Measurements from ENCODE around the gene RTN4RL1.

Gene RTN4RL1

GRCh38 chr17:2025220-2025621, at the start of gene RTN4RL1:
TSS of gene RTN4RL1 (minus strand) at chr17:2025334. CDS start at chr17:2024865, 469 bp downstream.
- no peaks in the 10 kb centered on the region; the same call in 1 of the 2 replicates for H3K79me2 ChIP-seq (ENCODE audit: insufficient read depth, low read length)
- H3F3A ChIP-seq (ENCODE audit: low read depth) = no peaks in the 10 kb centered on the region
- H3K9ac ChIP-seq (ENCODE audit: low read depth, low read length, poor library complexity, severe bottlenecking) = peak within 1 kb of the TSS; percentile 42
- H3K4me2 ChIP-seq (ENCODE audit: low read depth, low read length, poor library complexity, severe bottlenecking) = peak within 1 kb of the TSS; percentile 82
- H4K20me1 ChIP-seq (ENCODE audit: insufficient read depth, low read length, poor library complexity, severe bottlenecking) = no peaks in the 10 kb centered on the region
- H3K9me2 ChIP-seq (replicated peaks; ENCODE audit: low read depth, low read length) = no peaks in the 10 kb centered on the region
- peak within 1 kb of the TSS; percentile 71 for H3K4me3 ChIP-seq (ENCODE audit: low read length, poor library complexity, severe bottlenecking)
- H3K9me3 ChIP-seq (ENCODE audit: insufficient read depth, low read depth, low read length) = no peaks in the 10 kb centered on the region
- peak within 1 kb of the TSS; percentile 75 for H2AFZ ChIP-seq (ENCODE audit: low read length)
- no peak for TF ChIP-seq EZH2phosphoT487 (IDR thresholded peaks at IDR 0.05; ENCODE audit: borderline replicate concordance)
- H3K36me3 ChIP-seq (ENCODE audit: insufficient read depth, low read length) = no peaks in the 10 kb centered on the region
- H3K4me1 ChIP-seq (ENCODE audit: insufficient read depth, low read length, poor library complexity, severe bottlenecking) = peaks cover 32% of the 10 kb centered on the region
- peaks cover 18% of the 10 kb centered on the region for H3K27me3 ChIP-seq (ENCODE audit: insufficient read depth, low read length, poor library complexity, severe bottlenecking)

- H3K9me2 ChIP-seq (replicated peaks; ENCODE audit: low read depth, low read length) = no peaks in the 10 kb centered on the region
- no peaks in the 10 kb centered on the region for H3K27me3 ChIP-seq (ENCODE audit: insufficient read depth, low read length, poor library complexity, severe bottlenecking)
- no peaks in the 10 kb centered on the region for H4K20me1 ChIP-seq (ENCODE audit: insufficient read depth, low read length, poor library complexity, severe bottlenecking)
- no peak overlapping the region for H3K4me3 ChIP-seq (ENCODE audit: low read length, poor library complexity, severe bottlenecking)
- H3K4me2 ChIP-seq (ENCODE audit: low read depth, low read length, poor library complexity, severe bottlenecking) = no peak overlapping the region
- no peaks in the 10 kb centered on the region for H3K4me1 ChIP-seq (ENCODE audit: insufficient read depth, low read length, poor library complexity, severe bottlenecking)
- H3K9ac ChIP-seq (ENCODE audit: low read depth, low read length, poor library complexity, severe bottlenecking) = no peak overlapping the region
- TF ChIP-seq CTCF (conservative IDR thresholded peaks at IDR 0.05; ENCODE audit: low read length) = no peak
- TF ChIP-seq EZH2phosphoT487 (IDR thresholded peaks at IDR 0.05; ENCODE audit: borderline replicate concordance) = no peak
- peaks cover 73% of the 10 kb centered on the region; the same call in 1 of the 2 replicates for H3K36me3 ChIP-seq (ENCODE audit: insufficient read depth, low read length)
- no peaks in the 10 kb centered on the region for H3K79me2 ChIP-seq (ENCODE audit: insufficient read depth, low read length)
- no peak overlapping the region for H2AFZ ChIP-seq (ENCODE audit: low read length)
- no peaks in the 10 kb centered on the region for H3K9me3 ChIP-seq (ENCODE audit: insufficient read depth, low read depth, low read length)
- no peaks in the 10 kb centered on the region for H3F3A ChIP-seq (ENCODE audit: low read depth)
Observed at GRCh38 chr17:2074919-2075318, 49.8 kb upstream of the RTN4RL1 start.

GRCh38 chr17:2071455-2072281, 46.5 kb upstream of the RTN4RL1 start:
- no peaks in the 10 kb centered on the region for H4K20me1 ChIP-seq (ENCODE audit: insufficient read depth, low read length, poor library complexity, severe bottlenecking)
- no peak overlapping the region for H3K9ac ChIP-seq (ENCODE audit: low read depth, low read length, poor library complexity, severe bottlenecking)
- H2AFZ ChIP-seq (ENCODE audit: low read length) = no peak overlapping the region
- no peak overlapping the region for H3K4me2 ChIP-seq (ENCODE audit: low read depth, low read length, poor library complexity, severe bottlenecking)
- no peaks in the 10 kb centered on the region for H3F3A ChIP-seq (ENCODE audit: low read depth)
- H3K4me1 ChIP-seq (ENCODE audit: insufficient read depth, low read length, poor library complexity, severe bottlenecking) = no peaks in the 10 kb centered on the region
- no peaks in the 10 kb centered on the region for H3K27me3 ChIP-seq (ENCODE audit: insufficient read depth, low read length, poor library complexity, severe bottlenecking)
- no peak overlapping the region for H3K4me3 ChIP-seq (ENCODE audit: low read length, poor library complexity, severe bottlenecking)
- no peaks in the 10 kb centered on the region for H3K9me3 ChIP-seq (ENCODE audit: insufficient read depth, low read depth, low read length)
- peaks cover 74% of the 10 kb centered on the region; the same call in 1 of the 2 replicates for H3K36me3 ChIP-seq (ENCODE audit: insufficient read depth, low read length)
- H3K9me2 ChIP-seq (replicated peaks; ENCODE audit: low read depth, low read length) = no peaks in the 10 kb centered on the region
- H3K79me2 ChIP-seq (ENCODE audit: insufficient read depth, low read length) = no peaks in the 10 kb centered on the region
- TF ChIP-seq CTCF (conservative IDR thresholded peaks at IDR 0.05; ENCODE audit: low read length) (no peak), EZH2phosphoT487 (IDR thresholded peaks at IDR 0.05; ENCODE audit: borderline replicate concordance) (no peak)

Measured in Loucy (cell line).